Measurements from ENCODE around the gene NWD2.

DNA sequence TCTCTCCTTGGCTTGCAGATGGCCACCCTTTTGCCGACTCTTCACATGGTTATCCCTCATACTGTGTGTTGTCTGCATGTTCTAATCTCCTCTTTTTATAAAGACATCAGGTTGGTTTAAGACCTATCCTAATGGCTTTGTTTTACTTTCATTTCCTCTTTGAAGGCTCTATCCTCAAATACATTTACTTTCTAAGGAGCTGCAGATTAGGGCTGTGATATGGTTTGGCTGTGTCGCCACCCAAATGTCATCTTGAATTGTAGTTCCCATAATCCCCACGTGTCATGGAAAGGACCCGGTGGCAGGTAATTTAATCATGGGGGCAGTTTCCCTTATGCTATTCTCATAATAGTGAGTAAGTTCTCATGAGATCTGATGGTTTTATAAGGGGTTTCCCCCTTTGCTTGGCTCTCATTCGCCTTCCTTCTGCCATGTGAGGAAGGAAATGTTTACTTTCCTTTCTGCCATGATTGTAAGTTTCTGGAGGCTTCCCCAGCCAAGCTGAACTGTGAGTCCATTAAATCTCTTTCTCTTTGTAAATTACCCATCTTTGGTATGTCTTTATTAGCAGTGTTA, 237.1 kb downstream of the NWD2 start:
- TF ChIP-seq ZNF274 (IDR thresholded peaks at IDR 0.05; ENCODE audit: low read depth, low read length) = no peak
- TF ChIP-seq, protein P1, sequence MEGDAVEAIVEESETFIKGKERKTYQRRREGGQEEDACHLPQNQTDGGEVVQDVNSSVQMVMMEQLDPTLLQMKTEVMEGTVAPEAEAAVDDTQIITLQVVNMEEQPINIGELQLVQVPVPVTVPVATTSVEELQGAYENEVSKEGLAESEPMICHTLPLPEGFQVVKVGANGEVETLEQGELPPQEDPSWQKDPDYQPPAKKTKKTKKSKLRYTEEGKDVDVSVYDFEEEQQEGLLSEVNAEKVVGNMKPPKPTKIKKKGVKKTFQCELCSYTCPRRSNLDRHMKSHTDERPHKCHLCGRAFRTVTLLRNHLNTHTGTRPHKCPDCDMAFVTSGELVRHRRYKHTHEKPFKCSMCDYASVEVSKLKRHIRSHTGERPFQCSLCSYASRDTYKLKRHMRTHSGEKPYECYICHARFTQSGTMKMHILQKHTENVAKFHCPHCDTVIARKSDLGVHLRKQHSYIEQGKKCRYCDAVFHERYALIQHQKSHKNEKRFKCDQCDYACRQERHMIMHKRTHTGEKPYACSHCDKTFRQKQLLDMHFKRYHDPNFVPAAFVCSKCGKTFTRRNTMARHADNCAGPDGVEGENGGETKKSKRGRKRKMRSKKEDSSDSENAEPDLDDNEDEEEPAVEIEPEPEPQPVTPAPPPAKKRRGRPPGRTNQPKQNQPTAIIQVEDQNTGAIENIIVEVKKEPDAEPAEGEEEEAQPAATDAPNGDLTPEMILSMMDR (IDR thresholded peaks at IDR 0.05 in 2 of 3, conservative IDR thresholded peaks at IDR 0.05 in 1 of 3; ENCODE audit: borderline replicate concordance in 1 of 3, insufficient read depth in 1 of 3, low read depth in 2 of 3, low read length in 2 of 3) = no peak
- TF ChIP-seq, protein P2, sequence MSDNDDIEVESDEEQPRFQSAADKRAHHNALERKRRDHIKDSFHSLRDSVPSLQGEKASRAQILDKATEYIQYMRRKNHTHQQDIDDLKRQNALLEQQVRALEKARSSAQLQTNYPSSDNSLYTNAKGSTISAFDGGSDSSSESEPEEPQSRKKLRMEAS (IDR thresholded peaks at IDR 0.05) = no peak
- TF ChIP-seq POLR2AphosphoS5 (IDR thresholded peaks at IDR 0.05; ENCODE audit: low read depth, low read length) = no peak
- TF ChIP-seq EZH2 (IDR thresholded peaks at IDR 0.05) = no peak
- no peak for TF ChIP-seq POLR2A (IDR thresholded peaks at IDR 0.05; ENCODE audit: borderline replicate concordance, extremely low read depth, insufficient read depth, insufficient read length)
- no peak for TF ChIP-seq CEBPB (IDR thresholded peaks at IDR 0.05; ENCODE audit: low read depth)
- TF ChIP-seq JUND (IDR thresholded peaks at IDR 0.05) = no peak

Data from HCT116 (cell line).